ENCODE results near the gene CXCL11. TPM values are rescaled to one million over a fixed set of nuclear protein-coding genes. Genes with fewer than 3 reads are reported as not detected.
A peak's percentile ranks its signal among the peaks of the same experiment; 100 is the strongest.

CXCL11 gene
- total and polyA plus RNA-seq, 10 of the 15 experiments (the other 5 are each of a cell fraction or from before 2014, with no cell fraction given) = 0.04 TPM; not detected in 9

- peak; percentile 77 for TF ChIP-seq MTA2 (IDR thresholded peaks at IDR 0.05; ENCODE audit: low read depth)
- peak; percentile 72 for TF ChIP-seq MEF2B (IDR thresholded peaks at IDR 0.05; ENCODE audit: partially characterized antibody, poor library complexity, severe bottlenecking)
- peak; percentile 96 for TF ChIP-seq MTA3 (IDR thresholded peaks at IDR 0.05; ENCODE audit: borderline replicate concordance, low read length)
- peak; percentile 100 for TF ChIP-seq NFIC (IDR thresholded peaks at IDR 0.05; ENCODE audit: low read depth, low read length)
- TF ChIP-seq FOXK2 (IDR thresholded peaks at IDR 0.05) = no peak
- peak; percentile 70; the same call in 1 of the 2 replicates for TF ChIP-seq BCL11A (IDR thresholded peaks at IDR 0.05; ENCODE audit: low read depth, low read length)
- TF ChIP-seq CEBPB (IDR thresholded peaks at IDR 0.05; ENCODE audit: borderline replicate concordance in 1 of 2, low read depth in 2 of 2, low read length in 2 of 2) = peak in 1 of 2 experiments; percentile 95; a peak in 2 of 4 replicates
- TF ChIP-seq NFYA (IDR thresholded peaks at IDR 0.05; ENCODE audit: borderline replicate concordance, low read depth, low read length) = no peak
- TF ChIP-seq IRF4 (IDR thresholded peaks at IDR 0.05; ENCODE audit: low read depth, low read length) = peak; percentile 90
- TF ChIP-seq CBX5 (IDR thresholded peaks at IDR 0.05; ENCODE audit: low read depth) = peak; percentile 84; the same call in 1 of the 2 replicates
- peak; percentile 92 for TF ChIP-seq PAX5 (IDR thresholded peaks at IDR 0.05; ENCODE audit: borderline replicate concordance, low read depth, low read length)
- peak; percentile 95 for TF ChIP-seq MEF2A (IDR thresholded peaks at IDR 0.05; ENCODE audit: insufficient read depth, low read depth, low read length)
- TF ChIP-seq POLR2AphosphoS2 (IDR thresholded peaks at IDR 0.05; ENCODE audit: low read depth, low read length) = no peak
- TF ChIP-seq POLR2AphosphoS5 (IDR thresholded peaks at IDR 0.05; ENCODE audit: low read length) = no peak
- peak; percentile 94 for TF ChIP-seq PML (IDR thresholded peaks at IDR 0.05; ENCODE audit: low read length)
- no peak for TF ChIP-seq BRCA1 (IDR thresholded peaks at IDR 0.05; ENCODE audit: low read depth, low read length)
- TF ChIP-seq POU2F2 (IDR thresholded peaks at IDR 0.05; ENCODE audit: borderline replicate concordance, low read depth, low read length) = peak; percentile 53; the same call in 1 of the 3 replicates
- 0 out of 2 replicates have a peak, but pooled peaks have one; percentile 19 for TF ChIP-seq ATF7 (IDR thresholded peaks at IDR 0.05; ENCODE audit: low read depth)
- TF ChIP-seq EED (IDR thresholded peaks at IDR 0.05; ENCODE audit: low read depth) = 0 out of 2 replicates have a peak, but pooled peaks have one; percentile 37
- peak; percentile 99 for TF ChIP-seq FOXM1 (IDR thresholded peaks at IDR 0.05; ENCODE audit: low read depth, low read length)
- no peak for TF ChIP-seq YBX1 (IDR thresholded peaks at IDR 0.05)
- TF ChIP-seq ETV6 (conservative IDR thresholded peaks at IDR 0.05 in 1 of 2, IDR thresholded peaks at IDR 0.05 in 1 of 2; ENCODE audit: borderline replicate concordance in 1 of 2, low read depth in 1 of 2) = peak in 1 of 2 experiments; percentile 65; a peak in 1 of 4 replicates
- peak; percentile 97 for TF ChIP-seq ZBED1 (IDR thresholded peaks at IDR 0.05; ENCODE audit: borderline replicate concordance)
- TF ChIP-seq SIX5 (IDR thresholded peaks at IDR 0.05; ENCODE audit: low read depth, low read length, severe bottlenecking) = no peak
- 0 out of 2 replicates have a peak, but pooled peaks have one; percentile 20 for TF ChIP-seq TARDBP (IDR thresholded peaks at IDR 0.05; ENCODE audit: borderline replicate concordance)
- TF ChIP-seq BHLHE40 (IDR thresholded peaks at IDR 0.05; ENCODE audit: borderline replicate concordance in 1 of 2, low read depth in 2 of 2, low read length in 1 of 2) = no peak
- TF ChIP-seq DPF2 (IDR thresholded peaks at IDR 0.05) = peak; percentile 77
- 0 out of 2 replicates have a peak, but pooled peaks have one; percentile 59 for TF ChIP-seq TCF3 (IDR thresholded peaks at IDR 0.05; ENCODE audit: borderline replicate concordance, insufficient read depth, low read depth, low read length)
- TF ChIP-seq ATF2 (IDR thresholded peaks at IDR 0.05; ENCODE audit: low read length) = peak; percentile 99
- TF ChIP-seq EP300 (IDR thresholded peaks at IDR 0.05; ENCODE audit: borderline replicate concordance in 1 of 2, control insufficient read depth in 1 of 2, low read depth in 2 of 2, low read length in 2 of 2) = peak; percentile 29 to 71; a peak in 2 of 4 replicates
- TF ChIP-seq SMAD5 (IDR thresholded peaks at IDR 0.05; ENCODE audit: low read depth) = no peak
- peak; percentile 100 for TF ChIP-seq ZNF217 (IDR thresholded peaks at IDR 0.05)
- no peak for TF ChIP-seq TCF12 (IDR thresholded peaks at IDR 0.05; ENCODE audit: low read depth, low read length)
- peak; percentile 95 for TF ChIP-seq SREBF1 (IDR thresholded peaks at IDR 0.05; ENCODE audit: low read length)
- TF ChIP-seq CREM (IDR thresholded peaks at IDR 0.05; ENCODE audit: low read depth) = peak; percentile 69
These were observed 22.4 kb upstream of the CXCL11 start (continued) for GRCh38 chr4:76058302-76058701.
